NCI-H510A (cell line): ENCODE results near the gene FER.
"Not testable (repeated sequence)": the region's sequence is repeated elsewhere in the genome, so short reads cannot be mapped to it uniquely, and the experiment has no call there.

Experiments
- DNase-seq: peaks from one replicate; lab custom pipeline; 2025; lab: John Stamatoyannopoulos, UW

FER gene

GRCh38 chr5:109121225-109121624, 373.5 kb downstream of the FER start:
- DNase-seq: no peak

GRCh38 chr5:109125755-109126429, 378.2 kb downstream of the FER start:
- peak; percentile 8 for DNase-seq

DNA sequence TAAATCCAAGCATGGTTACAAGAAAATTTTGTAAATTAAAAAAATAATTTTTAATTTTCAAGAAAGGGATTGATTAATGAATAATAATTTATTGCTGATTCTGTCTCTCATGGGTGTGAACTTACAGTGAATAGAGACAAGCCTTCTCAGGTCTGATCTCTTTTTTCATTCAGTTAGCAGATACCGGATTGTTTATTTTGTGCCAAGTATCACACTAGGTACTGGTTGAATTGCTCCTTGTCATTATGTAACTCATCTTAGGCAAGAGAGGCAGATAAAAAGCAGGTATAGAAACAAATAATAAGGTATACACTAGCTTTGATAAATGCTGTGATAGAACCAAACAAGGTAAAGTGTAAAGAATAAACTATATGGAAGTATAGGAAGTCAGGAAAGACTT, 378.8 kb downstream of the FER start:
- no peak for DNase-seq

DNA sequence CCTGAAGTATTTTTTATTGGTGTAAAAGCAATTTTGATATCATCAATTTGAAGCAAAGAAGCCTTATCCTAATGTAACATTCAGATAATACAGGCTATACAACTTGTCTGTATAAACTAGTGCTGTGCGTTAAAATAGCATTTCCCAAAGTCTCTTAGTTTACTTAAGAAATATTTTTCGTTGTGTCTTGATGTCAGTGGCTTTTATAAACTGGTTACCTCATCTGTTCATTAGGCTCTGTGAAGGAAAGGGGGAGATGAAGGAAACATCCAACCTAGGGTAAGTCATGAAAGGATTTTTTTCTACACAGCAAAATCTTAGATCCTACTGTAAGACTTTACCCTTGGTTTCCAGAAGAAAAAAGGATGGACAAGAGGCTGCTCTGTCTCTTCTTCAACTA, 389.2 kb downstream of the FER start:
- DNase-seq: no peak

- no peak for DNase-seq
These were observed 393.8 kb downstream of the FER start for GRCh38 chr5:109141222-109142200.

DNA sequence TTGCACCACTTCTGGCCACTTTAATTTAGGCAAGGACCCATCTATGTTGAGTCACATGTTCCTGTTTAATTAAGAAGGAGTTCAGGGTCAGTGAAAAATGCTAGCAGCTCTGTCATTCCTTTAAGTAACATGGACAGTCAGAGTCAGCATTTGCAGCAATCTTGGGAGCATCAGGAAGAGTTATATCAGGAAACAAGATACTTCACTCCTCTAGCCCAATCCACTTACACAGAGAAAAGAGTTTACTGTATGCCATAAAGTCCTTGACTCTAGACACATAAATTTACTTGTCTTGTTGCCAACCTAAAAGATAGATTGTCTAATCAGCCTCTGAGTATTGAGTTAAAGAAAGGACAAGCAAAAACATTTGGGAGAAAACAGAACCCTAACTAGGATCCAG, 395.3 kb downstream of the FER start:
- DNase-seq: no peak

DNA sequence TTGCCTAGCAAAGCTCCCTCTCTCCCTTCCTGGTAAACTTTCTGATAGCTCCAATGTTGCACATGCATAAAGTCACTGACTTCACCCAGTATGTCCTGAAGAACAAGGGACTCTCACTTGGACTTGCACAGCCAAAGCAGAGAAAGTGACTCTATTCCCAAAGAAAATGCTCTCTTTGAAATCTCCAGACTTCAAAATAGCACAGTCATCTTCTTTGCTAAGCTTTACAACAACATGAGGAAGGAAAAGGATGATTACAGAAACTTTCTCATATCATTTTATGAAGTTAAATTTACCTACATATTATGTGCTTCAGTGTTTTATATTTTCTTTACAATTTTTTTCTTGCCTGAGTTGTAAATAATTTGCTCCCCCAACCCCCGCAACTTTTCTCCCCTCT, 397.4 kb downstream of the FER start:
- DNase-seq: no peak

- DNase-seq: no peak
These were observed 398.9 kb downstream of the FER start for GRCh38 chr5:109146591-109146990.

DNA sequence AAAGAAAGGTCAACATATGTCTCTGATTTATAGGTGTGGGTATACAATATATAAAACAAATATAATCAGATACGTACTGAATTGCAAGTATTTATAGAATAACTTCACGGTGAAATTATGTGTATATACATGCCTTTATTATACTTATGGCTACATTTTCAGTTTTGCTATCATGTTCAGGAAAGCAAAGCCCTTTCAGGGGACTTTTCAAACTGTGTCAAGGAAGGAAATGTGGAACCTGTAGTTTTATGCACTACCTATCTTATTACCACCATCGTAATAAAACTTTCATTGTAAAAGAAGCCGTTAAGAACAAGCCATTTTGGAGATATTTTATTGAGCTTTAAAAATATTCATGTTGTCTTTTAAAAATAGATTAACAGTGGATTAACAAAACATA, 404.9 kb downstream of the FER start:
- DNase-seq: no peak

GRCh38 chr5:109155625-109156024, 407.9 kb downstream of the FER start:
- no peak for DNase-seq

GRCh38 chr5:109156885-109157284, 409.2 kb downstream of the FER start:
- no peak for DNase-seq

DNA sequence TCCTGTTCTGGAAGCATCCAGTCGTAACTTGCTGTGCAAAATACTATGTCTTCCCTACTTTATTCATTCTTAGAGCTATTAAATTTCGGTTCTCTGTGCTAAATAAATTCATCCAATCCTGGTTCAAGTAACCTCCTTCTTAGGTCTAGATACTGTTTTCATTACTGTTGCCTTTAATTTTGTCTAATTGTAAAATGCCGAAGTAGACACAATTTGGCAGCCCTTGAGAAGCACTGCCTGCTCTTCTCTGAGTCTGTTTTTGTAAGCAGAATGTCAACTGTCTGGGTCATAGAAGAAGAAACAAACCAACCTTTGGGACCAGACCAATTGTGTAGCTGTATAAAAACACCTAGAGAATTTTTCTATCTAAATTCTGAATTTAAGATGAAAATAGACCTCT, 412.8 kb downstream of the FER start:
- DNase-seq: no peak

DNA sequence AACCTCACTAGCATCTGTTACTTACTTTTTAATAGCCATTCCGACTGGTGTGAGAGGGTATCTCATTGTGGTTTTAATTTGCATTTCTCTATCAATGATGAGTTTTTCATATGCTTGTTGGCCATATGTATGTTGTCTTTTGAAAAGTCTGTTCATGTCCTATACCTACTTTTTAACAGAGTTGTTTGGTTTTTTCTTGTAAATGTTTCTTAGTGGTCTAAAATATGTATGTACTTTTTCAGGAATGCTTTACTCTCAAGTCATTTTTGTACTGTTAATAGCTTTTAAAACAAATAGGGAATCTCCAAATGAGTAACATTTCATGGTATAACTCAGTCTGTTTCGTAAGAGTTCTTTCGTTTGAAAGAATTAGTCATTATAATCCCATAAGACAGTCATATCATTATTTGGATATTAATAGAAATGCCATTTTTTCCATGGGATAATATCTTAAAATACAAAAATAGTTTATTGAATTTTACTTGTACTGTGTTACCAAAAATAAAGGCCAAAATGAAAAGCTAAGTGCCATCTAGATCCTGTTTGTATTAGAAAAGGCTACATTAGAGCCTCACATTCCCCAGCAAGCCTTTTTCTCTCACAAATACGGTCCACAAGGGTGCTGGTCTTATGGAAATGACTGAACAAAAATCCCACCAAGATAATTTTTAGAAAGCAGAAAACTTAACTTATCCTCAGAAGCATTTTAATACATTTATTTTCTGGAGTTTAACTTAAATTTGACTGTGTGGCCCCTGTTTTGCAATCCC, 414.4 kb downstream of the FER start:
- DNase-seq: no peak

DNA sequence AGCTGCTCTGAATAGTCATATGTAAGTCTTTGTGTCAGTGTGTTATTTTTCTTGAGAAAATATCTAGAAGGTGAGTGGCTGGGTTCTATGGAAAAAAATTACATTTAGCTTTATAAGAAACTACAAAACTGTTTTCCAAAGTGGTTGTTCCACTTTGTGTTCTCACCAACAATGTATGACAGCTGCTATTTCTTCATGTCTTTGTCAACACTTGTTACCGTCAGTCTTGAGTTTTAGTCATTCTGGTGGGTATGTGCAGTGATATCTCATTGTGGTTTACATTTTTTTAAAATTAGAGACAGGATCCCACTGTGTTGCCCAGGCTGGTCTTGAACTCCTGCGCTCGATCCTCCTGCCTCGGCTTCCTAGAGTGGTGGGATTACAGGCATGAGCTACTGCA, 415.6 kb downstream of the FER start:
- no peak for DNase-seq

GRCh38 chr5:109164001-109164400, 416.3 kb downstream of the FER start:
- no peak for DNase-seq

- DNase-seq: no peak
These were observed 419.9 kb downstream of the FER start for GRCh38 chr5:109167586-109167985.

- no peak for DNase-seq
These were observed 420.5 kb downstream of the FER start for GRCh38 chr5:109168151-109168550.

- no peak for DNase-seq
These were observed 423.1 kb downstream of the FER start for GRCh38 chr5:109170629-109171350.

GRCh38 chr5:109171437-109172073, 423.9 kb downstream of the FER start:
- not testable (repeated sequence) for DNase-seq

DNA sequence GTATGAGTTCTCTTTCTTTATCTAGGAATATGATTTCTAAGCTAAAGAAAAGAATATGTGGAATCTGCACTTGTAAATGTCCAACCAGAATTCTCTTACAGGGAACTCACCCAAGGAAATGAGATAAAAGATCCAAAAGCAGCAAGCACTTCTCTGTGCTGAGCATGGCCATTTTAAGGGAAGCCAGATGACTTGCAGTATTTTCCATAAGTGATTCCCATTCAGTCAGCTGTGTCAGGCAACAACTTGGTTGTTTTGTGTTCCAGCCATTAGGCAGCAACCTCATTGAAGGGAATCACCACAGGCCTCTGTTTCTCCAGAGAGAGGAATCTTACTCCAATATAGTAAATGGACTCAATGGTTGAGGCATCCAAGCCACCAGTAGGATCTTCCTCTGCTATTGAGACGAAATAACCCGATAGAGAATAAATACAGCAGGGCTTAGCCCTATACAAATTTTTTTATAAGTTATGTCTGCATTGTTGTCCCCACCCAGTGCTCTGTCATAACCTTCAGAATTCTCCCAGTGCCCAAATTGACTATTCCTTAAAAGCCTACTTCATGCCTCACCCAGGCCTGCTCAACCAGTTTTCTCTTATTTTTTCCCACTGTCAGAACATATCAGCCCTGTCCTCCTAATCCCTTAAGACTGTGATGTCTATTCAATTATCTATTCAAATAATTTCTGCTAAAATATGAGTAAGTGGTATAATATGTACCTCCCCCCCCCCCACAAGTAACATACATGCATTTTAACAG, 425.5 kb downstream of the FER start:
- DNase-seq: no peak

GRCh38 chr5:109177227-109177626, 429.5 kb downstream of the FER start:
- no peak for DNase-seq
